Upper lobe of left lung (tissue), 4 donors: Measurements from ENCODE around the gene ACSM3.
"Not testable (repeated sequence)": the region's sequence is repeated elsewhere in the genome, so short reads cannot be mapped to it uniquely, and the experiment has no call there.

Experiments
- CTCF ChIP-seq, 6 experiments: fragments of 450-650 bp in 4 of 6; fragments of 200-600 bp in 2 of 6; sonication (generic) in 2 of 6; IDR thresholded peaks; one replicate each; pipeline ENCODE4 v1.5.1; 2016 to 2019; ENCODE audit warnings: antibody characterized with exemption in 6 of 6
- POLR2A ChIP-seq, 4 donors: fragments of 450-650 bp; IDR thresholded peaks; one replicate each; pipeline ENCODE4 v1.5.1; 2016 to 2017; ENCODE audit warnings: antibody characterized with exemption in 4 of 4, mild to moderate bottlenecking in 2 of 4

GRCh38 chr16:20755799-20756198 is 8.0 kb upstream of the ACSM3 start:
- TF ChIP-seq POLR2A, CTCF (IDR thresholded peaks at IDR 0.05): not testable (repeated sequence)
